Measurements from ENCODE around the gene PRKCE.

Gene PRKCE

DNA sequence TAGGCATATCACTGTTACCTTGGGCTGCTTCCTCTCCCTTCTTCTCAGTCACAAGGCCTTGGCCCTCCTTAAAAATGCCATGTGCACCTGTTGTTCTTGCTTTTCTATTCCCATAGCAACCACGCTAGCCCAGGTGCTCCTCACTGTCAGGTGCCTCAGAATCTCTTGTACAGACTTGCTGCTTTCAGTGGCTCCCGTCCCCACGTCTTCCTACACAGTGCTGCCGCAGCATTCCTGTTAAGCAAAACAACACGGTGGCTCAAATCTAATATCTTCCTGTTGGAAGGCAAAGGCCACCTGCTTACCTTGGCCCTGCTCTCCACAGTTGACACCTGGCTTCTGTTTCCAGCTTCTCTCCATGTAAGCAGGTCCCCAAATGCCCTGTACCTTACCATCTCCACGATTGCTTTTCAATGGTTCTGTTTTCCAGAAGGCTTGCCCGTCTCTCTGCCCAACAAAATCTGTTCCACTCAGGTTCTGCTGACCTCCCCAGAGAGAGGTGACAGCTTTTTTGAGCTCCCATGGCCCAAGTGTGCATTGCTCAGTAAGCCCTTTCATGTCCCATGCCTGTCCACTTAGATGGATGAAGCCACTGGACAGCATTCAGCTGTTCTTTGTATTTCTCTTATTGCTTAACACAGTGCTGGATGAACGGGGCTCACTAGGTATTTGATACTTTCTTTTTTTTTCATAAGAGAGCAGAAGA is 240.4 kb downstream of the PRKCE start:
- CTCF ChIA-PET = no interaction called here

DNA sequence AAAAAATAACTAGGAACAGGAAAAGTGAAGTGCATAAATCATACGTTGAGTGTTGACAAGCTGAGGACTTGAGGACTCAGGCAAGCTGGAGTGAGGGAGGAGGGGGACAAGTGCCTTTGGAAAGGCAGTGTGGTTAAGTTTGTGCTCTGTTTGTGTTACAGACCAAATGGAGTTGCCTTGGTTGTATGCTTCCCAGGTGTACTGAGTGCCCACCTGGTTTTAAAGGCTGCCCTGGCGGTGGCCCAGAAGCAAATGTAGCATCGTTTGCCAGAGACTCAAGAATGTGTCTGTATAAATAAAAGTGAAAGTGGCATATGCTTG is 240.9 kb downstream of the PRKCE start:
- ChIA-PET POLR2A (ENCODE audit: low non-redundant PET) (no interaction called here), CTCF (no interaction called here)
- H3K27ac ChIP-seq = no peak overlapping the region
- DNase-seq (ENCODE audit: low spot score) = no peak
- TF ChIP-seq, protein P1, sequence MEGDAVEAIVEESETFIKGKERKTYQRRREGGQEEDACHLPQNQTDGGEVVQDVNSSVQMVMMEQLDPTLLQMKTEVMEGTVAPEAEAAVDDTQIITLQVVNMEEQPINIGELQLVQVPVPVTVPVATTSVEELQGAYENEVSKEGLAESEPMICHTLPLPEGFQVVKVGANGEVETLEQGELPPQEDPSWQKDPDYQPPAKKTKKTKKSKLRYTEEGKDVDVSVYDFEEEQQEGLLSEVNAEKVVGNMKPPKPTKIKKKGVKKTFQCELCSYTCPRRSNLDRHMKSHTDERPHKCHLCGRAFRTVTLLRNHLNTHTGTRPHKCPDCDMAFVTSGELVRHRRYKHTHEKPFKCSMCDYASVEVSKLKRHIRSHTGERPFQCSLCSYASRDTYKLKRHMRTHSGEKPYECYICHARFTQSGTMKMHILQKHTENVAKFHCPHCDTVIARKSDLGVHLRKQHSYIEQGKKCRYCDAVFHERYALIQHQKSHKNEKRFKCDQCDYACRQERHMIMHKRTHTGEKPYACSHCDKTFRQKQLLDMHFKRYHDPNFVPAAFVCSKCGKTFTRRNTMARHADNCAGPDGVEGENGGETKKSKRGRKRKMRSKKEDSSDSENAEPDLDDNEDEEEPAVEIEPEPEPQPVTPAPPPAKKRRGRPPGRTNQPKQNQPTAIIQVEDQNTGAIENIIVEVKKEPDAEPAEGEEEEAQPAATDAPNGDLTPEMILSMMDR (conservative IDR thresholded peaks at IDR 0.05; ENCODE audit: low read depth) = no peak

More for the DNA sequence above, 240.4 kb downstream of the PRKCE start:
- no peak for DNase-seq (ENCODE audit: low spot score)
- H3K27ac ChIP-seq = no peak overlapping the region
- TF ChIP-seq, protein P1 (conservative IDR thresholded peaks at IDR 0.05; ENCODE audit: low read depth) = no peak
- POLR2A ChIA-PET (ENCODE audit: low non-redundant PET) = no interaction called here

DNA sequence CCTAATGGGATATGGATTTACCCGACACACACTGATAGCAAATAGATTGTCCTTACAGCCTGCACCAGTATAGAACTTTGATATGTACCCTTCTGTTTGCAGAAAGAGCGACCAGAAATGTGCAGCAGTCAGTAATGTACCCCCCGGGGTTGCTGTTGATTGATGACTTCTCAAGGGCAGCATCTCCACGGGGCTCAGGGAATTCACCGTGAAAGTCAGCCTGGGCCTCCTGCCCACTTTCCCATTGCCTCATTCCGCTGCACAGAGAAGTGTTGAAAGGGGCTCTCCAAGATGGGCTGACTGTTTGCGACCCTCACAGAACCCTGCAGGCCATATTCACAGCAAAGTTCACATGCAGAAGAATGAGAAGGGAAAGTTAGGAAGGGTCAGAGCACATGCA is 241.3 kb downstream of the PRKCE start:
- CTCF ChIA-PET = no interaction called here
- DNase-seq (ENCODE audit: low spot score) = no peak
- no peak overlapping the region for H3K27ac ChIP-seq
- POLR2A ChIA-PET (ENCODE audit: low non-redundant PET) = no interaction called here
- TF ChIP-seq, protein P1 (conservative IDR thresholded peaks at IDR 0.05; ENCODE audit: low read depth) = no peak

DNA sequence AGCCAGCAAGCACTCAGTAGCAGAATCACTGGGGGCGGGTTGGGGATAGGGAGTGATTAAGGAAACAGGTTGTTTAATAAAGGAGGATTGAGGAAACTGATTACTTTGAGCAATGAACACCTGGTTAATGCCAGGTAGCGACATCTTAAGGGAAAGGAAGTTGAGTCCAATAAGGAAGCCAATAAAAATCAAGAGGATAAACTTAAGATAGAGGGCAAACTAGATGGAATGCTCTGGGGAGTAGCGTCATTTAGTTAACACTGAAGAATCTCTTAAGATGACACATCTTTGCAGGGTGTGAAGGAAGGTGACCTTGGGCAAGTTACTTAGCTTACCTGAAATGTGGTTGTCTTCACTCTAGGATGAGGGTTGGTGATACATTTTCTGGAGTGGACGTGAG is 242.7 kb downstream of the PRKCE start:
- DNase-seq (ENCODE audit: low spot score) = no peak
- CTCF ChIA-PET = no interaction called here
- H3K27ac ChIP-seq = no peak overlapping the region
- POLR2A ChIA-PET (ENCODE audit: low non-redundant PET) = no interaction called here
- TF ChIP-seq, protein P1 (conservative IDR thresholded peaks at IDR 0.05; ENCODE audit: low read depth) = no peak

DNA sequence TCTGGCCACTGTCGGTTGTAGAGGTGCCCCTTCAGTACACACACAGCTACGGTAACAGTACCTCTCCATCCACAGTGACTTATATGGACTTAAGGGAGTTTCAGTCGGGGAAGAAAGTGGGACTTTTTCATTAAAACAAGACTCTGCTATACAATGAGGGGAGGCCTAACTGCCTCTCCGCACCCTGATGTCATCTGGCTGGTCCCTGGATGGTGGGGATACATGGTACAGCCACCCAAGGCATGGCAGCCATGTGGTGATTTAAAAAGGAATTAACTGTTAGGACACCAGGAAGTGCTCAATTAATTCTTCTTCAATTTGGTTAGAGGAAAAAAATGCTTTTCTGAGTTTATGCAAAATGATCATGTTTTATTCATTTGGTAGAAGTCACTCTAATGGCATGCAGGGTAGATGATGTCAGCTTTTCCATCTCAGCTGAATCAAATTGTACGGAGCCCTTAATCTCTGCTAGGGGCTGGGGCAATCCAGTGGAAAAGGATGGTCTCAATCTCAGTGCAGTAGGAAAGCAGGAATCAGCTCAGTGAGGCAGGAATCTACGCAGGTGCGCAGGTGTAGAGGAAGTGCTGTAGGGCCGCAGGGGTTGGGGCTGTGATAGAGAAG is 243.9 kb downstream of the PRKCE start:
- TF ChIP-seq, protein P1 (conservative IDR thresholded peaks at IDR 0.05; ENCODE audit: low read depth) = no peak
- ChIA-PET POLR2A (ENCODE audit: low non-redundant PET) (no interaction called here), CTCF (no interaction called here)
- no peak for DNase-seq (ENCODE audit: low spot score)
- H3K27ac ChIP-seq = no peak overlapping the region

DNA sequence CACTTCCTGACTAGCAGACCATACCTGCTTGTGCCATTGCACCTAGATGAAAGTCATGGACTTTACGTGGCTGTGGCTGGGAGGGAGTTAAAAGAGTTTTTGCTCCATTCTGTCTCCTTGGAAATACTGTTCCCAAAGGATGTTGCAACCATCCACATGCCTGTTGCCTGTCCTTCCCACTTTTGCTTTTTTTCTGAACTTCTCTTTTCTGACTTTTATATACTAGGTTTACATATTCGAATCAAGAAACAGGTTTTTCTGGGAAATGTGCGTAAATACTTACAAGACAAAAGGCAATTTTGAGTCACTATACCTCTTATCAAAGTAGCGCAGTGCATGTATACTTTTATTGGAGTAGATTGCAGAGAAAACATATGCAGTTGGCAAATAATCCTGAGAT is 244.8 kb downstream of the PRKCE start:
- H3K27ac ChIP-seq = no peak overlapping the region
- DNase-seq (ENCODE audit: low spot score) = no peak
- ChIA-PET POLR2A (ENCODE audit: low non-redundant PET) (no interaction called here), CTCF (no interaction called here)
- TF ChIP-seq, protein P1 (conservative IDR thresholded peaks at IDR 0.05; ENCODE audit: low read depth) = no peak

All from RWPE1 (cell line).